SU-DHL-6 (cell line): ENCODE results near the gene CCDC157.

ENCODE experiments used
- H2AFZ ChIP-seq: fragments of 200-600 bp; sonication (generic); 2 replicates; pipeline ENCODE4 v1.6.1; 2014; ENCODE audit warnings: low read depth, mild to moderate bottlenecking, moderate library complexity, mixed read lengths, antibody characterized with exemption, low read length; ENCODE audit not compliant: severe bottlenecking
- H3F3A ChIP-seq: fragments of 200-600 bp; shearing (Covaris generic); 2 replicates; pipeline ENCODE4 v1.6.0; 2016; ENCODE audit warnings: antibody characterized with exemption, mild to moderate bottlenecking; ENCODE audit not compliant: insufficient read depth
- H3K27ac ChIP-seq: fragments of 200-600 bp; sonication (generic); 2 replicates; pipeline ENCODE4 v1.5.1; 2016; ENCODE audit warnings: low read depth, mild to moderate bottlenecking, low read length, moderate library complexity, mixed read lengths
- H3K27me3 ChIP-seq: fragments of 200-600 bp; sonication (generic), shearing (Covaris generic); 2 replicates; pipeline ENCODE4 v1.6.0; 2014; ENCODE audit warnings: mild to moderate bottlenecking, low read length
- H3K36me3 ChIP-seq: fragments of 200-600 bp; sonication (generic); 2 replicates; pipeline ENCODE4 v1.6.1; 2014; ENCODE audit warnings: mild to moderate bottlenecking, low read length, mixed read lengths
- H3K4me2 ChIP-seq: fragments of 300-600, 200-600 bp; shearing (Covaris generic), sonication (generic); 2 replicates; pipeline ENCODE4 v1.6.0; 2014; ENCODE audit warnings: low read length, low read depth, mild to moderate bottlenecking; ENCODE audit not compliant: poor library complexity, severe bottlenecking
- H3K4me3 ChIP-seq: fragments of 200-600 bp; sonication (generic); 2 replicates; pipeline ENCODE4 v1.5.1; 2014; ENCODE audit warnings: antibody characterized with exemption, low read length, mild to moderate bottlenecking, mixed read lengths; ENCODE audit not compliant: insufficient read depth, poor library complexity, severe bottlenecking
- H3K79me2 ChIP-seq: fragments of 200-600 bp; sonication (generic); 2 replicates; pipeline ENCODE4 v1.6.1; 2014; ENCODE audit warnings: mild to moderate bottlenecking, low read length, moderate library complexity; ENCODE audit not compliant: insufficient read depth
- H3K9ac ChIP-seq: fragments of 200-600 bp; sonication (generic); 2 replicates; pipeline ENCODE4 v1.7.0; 2014; ENCODE audit warnings: mild to moderate bottlenecking, low read length
- H3K9me2 ChIP-seq: fragments of 200-600 bp; sonication (generic); replicated peaks from 2 replicates; pipeline ENCODE4 v1.6.1; 2014; ENCODE audit warnings: low read length; ENCODE audit not compliant: insufficient read depth
- H3K9me3 ChIP-seq: fragments of 200-600 bp; sonication (generic); 2 replicates; pipeline ENCODE4 v1.6.1; 2014; ENCODE audit warnings: low read length, mixed read lengths; ENCODE audit not compliant: insufficient read depth
- H4K20me1 ChIP-seq: fragments of 200-600 bp; sonication (generic); 2 replicates; pipeline ENCODE4 v1.6.1; 2014; ENCODE audit warnings: low read depth, mild to moderate bottlenecking, antibody characterized with exemption, low read length, moderate library complexity, mixed read lengths
- CTCF ChIP-seq: fragments of 200-600 bp; sonication (generic); IDR thresholded peaks from one replicate; pipeline ENCODE4 v1.5.1; 2017; ENCODE audit warnings: antibody characterized with exemption, mild to moderate bottlenecking, low read length, moderate library complexity; ENCODE audit not compliant: insufficient read depth, poor library complexity, severe bottlenecking
- EZH2phosphoT487 ChIP-seq: fragments of 200-600 bp; sonication (generic), shearing (Covaris generic); conservative IDR thresholded peaks from 2 replicates; pipeline ENCODE4 v1.6.1; 2018; ENCODE audit warnings: mild to moderate bottlenecking, antibody characterized with exemption, low read length, moderate library complexity, mixed read lengths

The CCDC157 gene

GRCh38 chr22:30371321-30371720 is 14.5 kb downstream of the CCDC157 start:
- H4K20me1 ChIP-seq = no peaks in the 10 kb centered on the region
- no peaks in the 10 kb centered on the region for H3K9me3 ChIP-seq
- H3K4me3 ChIP-seq = no peak overlapping the region
- no peak for TF ChIP-seq EZH2phosphoT487
- TF ChIP-seq CTCF = no peak
- H2AFZ ChIP-seq = no peak overlapping the region
- H3K9ac ChIP-seq = no peak overlapping the region
- no peak overlapping the region for H3K4me2 ChIP-seq
- no peak overlapping the region for H3K27ac ChIP-seq
- no peaks in the 10 kb centered on the region for H3K9me2 ChIP-seq
- no peaks in the 10 kb centered on the region for H3F3A ChIP-seq
- H3K79me2 ChIP-seq = no peaks in the 10 kb centered on the region
- H3K27me3 ChIP-seq = no peaks in the 10 kb centered on the region
- no peaks in the 10 kb centered on the region for H3K36me3 ChIP-seq

GRCh38 chr22:30371981-30372380 is 15.2 kb downstream of the CCDC157 start:
- no peak overlapping the region for H3K4me3 ChIP-seq
- no peak overlapping the region for H3K27ac ChIP-seq
- H2AFZ ChIP-seq = no peak overlapping the region
- no peaks in the 10 kb centered on the region for H3K36me3 ChIP-seq
- no peak overlapping the region for H3K4me2 ChIP-seq
- no peaks in the 10 kb centered on the region for H4K20me1 ChIP-seq
- H3K9ac ChIP-seq = no peak overlapping the region
- TF ChIP-seq EZH2phosphoT487 (no peak), CTCF (no peak)
- H3F3A ChIP-seq = no peaks in the 10 kb centered on the region
- no peaks in the 10 kb centered on the region for H3K27me3 ChIP-seq
- no peaks in the 10 kb centered on the region for H3K79me2 ChIP-seq
- no peaks in the 10 kb centered on the region for H3K9me3 ChIP-seq
- no peaks in the 10 kb centered on the region for H3K9me2 ChIP-seq

GRCh38 chr22:30372915-30373314 is 16.1 kb downstream of the CCDC157 start:
- no peaks in the 10 kb centered on the region for H3F3A ChIP-seq
- no peak overlapping the region for H3K27ac ChIP-seq
- no peak overlapping the region for H2AFZ ChIP-seq
- no peaks in the 10 kb centered on the region for H3K27me3 ChIP-seq
- no peaks in the 10 kb centered on the region for H3K36me3 ChIP-seq
- no peaks in the 10 kb centered on the region for H3K79me2 ChIP-seq
- H3K9me3 ChIP-seq = no peaks in the 10 kb centered on the region
- H3K4me3 ChIP-seq = no peak overlapping the region
- no peaks in the 10 kb centered on the region for H4K20me1 ChIP-seq
- no peak overlapping the region for H3K9ac ChIP-seq
- H3K4me2 ChIP-seq = no peak overlapping the region
- no peak for TF ChIP-seq CTCF
- no peak for TF ChIP-seq EZH2phosphoT487
- no peaks in the 10 kb centered on the region for H3K9me2 ChIP-seq
